HepG2 (cell line): ENCODE results near the gene CADM4. TPM values are rescaled to one million over a fixed set of nuclear protein-coding genes. Genes with fewer than 3 reads are reported as not detected.
A peak's percentile ranks its signal among the peaks of the same experiment; 100 is the strongest.

ENCODE experiments used
- DRAP1 ChIP-seq: IDR thresholded peaks from 2 replicates; pipeline ENCODE4 v1.6.1; 2016; ENCODE audit warnings: missing genetic modification reagents, missing compliant biosample characterization
- E2F1 ChIP-seq: sonication (generic); formaldehyde crosslinking; IDR thresholded peaks from 2 replicates; pipeline ENCODE4 v1.5.0; 2020; ENCODE audit warnings: missing genetic modification reagents
- FOXO1 ChIP-seq: sonication (generic); formaldehyde crosslinking; IDR thresholded peaks from 2 replicates; pipeline ENCODE4 v1.4.0; 2020; ENCODE audit warnings: missing genetic modification reagents
- KMT2B ChIP-seq: IDR thresholded peaks from 2 replicates; pipeline ENCODE4 v1.6.1; 2016; ENCODE audit warnings: missing genetic modification reagents, missing compliant biosample characterization
- MXD3 ChIP-seq: IDR thresholded peaks from 2 replicates; pipeline ENCODE4 v1.6.1; 2016; ENCODE audit warnings: mild to moderate bottlenecking, missing biosample characterization, missing genetic modification reagents
- NR2F2 ChIP-seq: IDR thresholded peaks from 2 replicates; pipeline ENCODE4 v1.6.1; 2012; ENCODE audit warnings: low read depth, inconsistent platforms, borderline replicate concordance
- NR2F6 ChIP-seq, 2 experiments: IDR thresholded peaks; 2 replicates each; pipeline ENCODE4 v1.6.1; 2016; ENCODE audit warnings: antibody characterized with exemption in 1 of 2, mild to moderate bottlenecking in 1 of 2
- POLR2AphosphoS5 ChIP-seq: IDR thresholded peaks from 2 replicates; pipeline ENCODE4 v1.6.1; 2012; ENCODE audit warnings: low read depth, low read length
- SAFB2 ChIP-seq: sonication (generic); formaldehyde crosslinking; IDR thresholded peaks from 2 replicates; pipeline ENCODE4 v1.5.1; 2020; ENCODE audit warnings: missing genetic modification reagents, low read depth, mild to moderate bottlenecking, borderline replicate concordance
- TBX2 ChIP-seq: sonication (generic); formaldehyde crosslinking; IDR thresholded peaks from 2 replicates; pipeline ENCODE4 v1.5.0; 2020; ENCODE audit warnings: missing genetic modification reagents, mild to moderate bottlenecking, borderline replicate concordance
- TEF ChIP-seq: sonication (generic); formaldehyde crosslinking; IDR thresholded peaks from 2 replicates; pipeline ENCODE4 v1.5.0; 2020; ENCODE audit warnings: missing genetic modification reagents
- TERF1 ChIP-seq: sonication (generic); formaldehyde crosslinking; IDR thresholded peaks from 2 replicates; pipeline ENCODE4 v1.8.0; 2022; ENCODE audit warnings: mild to moderate bottlenecking, missing genetic modification reagents, moderate library complexity
- ZBTB1 ChIP-seq: sonication (generic); formaldehyde crosslinking; IDR thresholded peaks from 2 replicates; pipeline ENCODE4 v1.4.0; 2020; ENCODE audit warnings: missing genetic modification reagents, borderline replicate concordance
- ZBTB7B ChIP-seq: sonication (generic); formaldehyde crosslinking; IDR thresholded peaks from 2 replicates; pipeline ENCODE4 v1.4.0; 2020; ENCODE audit warnings: missing genetic modification reagents
- ZFP82 ChIP-seq: sonication (generic); formaldehyde crosslinking; IDR thresholded peaks from 2 replicates; pipeline ENCODE4 v1.5.1; 2020; ENCODE audit warnings: mild to moderate bottlenecking, missing genetic modification reagents, borderline replicate concordance
- ZNF501 ChIP-seq: sonication (generic); formaldehyde crosslinking; IDR thresholded peaks from 2 replicates; pipeline ENCODE4 v1.5.1; 2020; ENCODE audit warnings: mild to moderate bottlenecking, moderate library complexity, missing genetic modification reagents
- ZNF513 ChIP-seq: sonication (generic); formaldehyde crosslinking; conservative IDR thresholded peaks from 2 replicates; pipeline ENCODE4 v1.5.0; 2020; ENCODE audit warnings: missing genetic modification reagents
- ZNF557 ChIP-seq: sonication (generic); formaldehyde crosslinking; IDR thresholded peaks from 2 replicates; pipeline ENCODE4 v1.4.0; 2020; ENCODE audit warnings: missing genetic modification reagents
- ZNF576 ChIP-seq: sonication (generic); formaldehyde crosslinking; IDR thresholded peaks from 2 replicates; pipeline ENCODE4 v1.4.0; 2020; ENCODE audit warnings: mild to moderate bottlenecking, missing genetic modification reagents
- ZNF678 ChIP-seq: sonication (generic); formaldehyde crosslinking; IDR thresholded peaks from 2 replicates; pipeline ENCODE4 v1.4.0; 2020; ENCODE audit warnings: mild to moderate bottlenecking, missing genetic modification reagents
- ZSCAN29 ChIP-seq: sonication (generic); formaldehyde crosslinking; conservative IDR thresholded peaks from 2 replicates; pipeline ENCODE4 v1.4.0; 2020; ENCODE audit warnings: mild to moderate bottlenecking, missing genetic modification reagents
- ZSCAN9 ChIP-seq: IDR thresholded peaks from 2 replicates; pipeline ENCODE4 v1.6.1; 2016; ENCODE audit warnings: borderline replicate concordance
- polyA plus RNA-seq, 8 experiments: library from polyadenylated mRNA; depleted of rRNA in 3 of 8; stranded (reverse) in 7 of 8; unstranded in 1 of 8; fragments of >200 nt; fragmentation: Illumina TruSeq in 4 of 8; extraction: Trizol in 4 of 8; gene quantifications; 2 replicates each; pipeline versions ENCODE4 v1.2.1 to v1.2.3, GENCODE V29; 2011 to 2016; ENCODE audit warnings: low read depth in 4 of 8, missing spikeins in 1 of 8, mixed read lengths in 1 of 8; ENCODE audit not compliant: insufficient read depth in 1 of 8
- total RNA-seq, 5 experiments: library from RNA; depleted of rRNA; stranded (reverse); fragments of >200 nt; fragmentation: Illumina TruSeq; extraction: Trizol; gene quantifications; 2 replicates each; pipeline ENCODE4 v1.2.3, GENCODE V29; 2016; ENCODE audit warnings: low read depth in 1 of 5

Gene CADM4
- total and polyA plus RNA-seq, 2 of the 13 experiments (the other 11 are each of a cell fraction or from before 2014, with no cell fraction given), result 8.5 to 16.0 TPM

GRCh38 chr19:43634872-43635560 is 4.6 kb downstream of the CADM4 start (continued):
- TF ChIP-seq SAFB2 (CRISPR knock-in tag), result no peak
- 0 out of 2 replicates have a peak, but pooled peaks have one; percentile 40 for TF ChIP-seq FOXO1 (CRISPR knock-in tag)
- no peak for TF ChIP-seq ZBTB1 (CRISPR knock-in tag)
- no peak for TF ChIP-seq E2F1 (CRISPR knock-in tag)
- no peak for TF ChIP-seq ZNF678 (CRISPR knock-in tag)
- TF ChIP-seq TEF (CRISPR knock-in tag), result no peak
- TF ChIP-seq DRAP1 (CRISPR knock-in tag), result 0 out of 2 replicates have a peak, but pooled peaks have one; percentile 27
- 0 out of 2 replicates have a peak, but pooled peaks have one; percentile 21 for TF ChIP-seq MXD3 (CRISPR knock-in tag)
- TF ChIP-seq ZSCAN29 (CRISPR knock-in tag), result 0 out of 2 replicates have a peak, but pooled peaks have one; percentile 52
- peak; percentile 68 for TF ChIP-seq TBX2
- no peak for TF ChIP-seq ZNF576 (CRISPR knock-in tag)
- TF ChIP-seq ZNF501 (CRISPR knock-in tag), result peak; percentile 28; the same call in 1 of the 2 replicates
- 0 out of 2 replicates have a peak, but pooled peaks have one; percentile 43 for TF ChIP-seq NR2F2
- peak; percentile 63; the same call in 1 of the 2 replicates for TF ChIP-seq ZBTB7B
- TF ChIP-seq ZNF557 (CRISPR knock-in tag), result no peak; the same call in 1 of the 2 replicates
- no peak for TF ChIP-seq ZNF513 (CRISPR knock-in tag)
- peak; percentile 34; the same call in 1 of the 2 replicates for TF ChIP-seq KMT2B
- TF ChIP-seq NR2F6 (IDR thresholded peaks at IDR 0.05), result peak; percentile 33; the same call in 1 of the 2 replicates
- TF ChIP-seq NR2F6 (CRISPR knock-in tag; IDR thresholded peaks at IDR 0.05), result no peak; the same call in 1 of the 2 replicates
- no peak for TF ChIP-seq TERF1 (CRISPR knock-in tag)
- TF ChIP-seq POLR2AphosphoS5, result peak; percentile 78
- TF ChIP-seq ZSCAN9 (CRISPR knock-in tag), result 0 out of 2 replicates have a peak, but pooled peaks have one; percentile 14
- no peak for TF ChIP-seq ZFP82 (CRISPR knock-in tag)
